Stomach (tissue), 9 donors: Measurements from ENCODE around the gene EXOC3. TPM values are rescaled to one million over a fixed set of nuclear protein-coding genes. Genes with fewer than 3 reads are reported as not detected.

Source experiments
- DNase-seq, 2 donors: peaks; one replicate each; pipeline versions ENCODE4 v3.0.0 to v3.0.0-alpha.2; 2013 to 2019
- H3K27ac ChIP-seq, 5 donors: fragments of 200-600 bp in 4 of 5; sonication (generic) in 4 of 5; one replicate each; pipeline ENCODE4 v1.5.1; 2013 to 2019; ENCODE audit warnings: mild to moderate bottlenecking in 1 of 5, moderate library complexity in 1 of 5
- H3K27me3 ChIP-seq, 3 donors: fragments of 200-600 bp; sonication (generic); one replicate each; pipeline ENCODE4 v1.5.1; 2017 to 2019; ENCODE audit warnings: mixed run types in 1 of 3
- H3K36me3 ChIP-seq, 4 donors: fragments of 200-600 bp; sonication (generic); 1 replicate in 3 of 4; 2 replicates in 1 of 4; pipeline ENCODE4 v1.5.1; 2016 to 2019
- H3K4me1 ChIP-seq, 4 donors: fragments of 200-600 bp; sonication (generic); one replicate each; pipeline ENCODE4 v1.5.1; 2016 to 2019
- H3K4me3 ChIP-seq, 4 donors: fragments of 200-600 bp; sonication (generic) in 3 of 4; one replicate each; pipeline ENCODE4 v1.5.1; 2016 to 2019; ENCODE audit warnings: mild to moderate bottlenecking in 1 of 4
- H3K9me3 ChIP-seq, 4 donors: fragments of 200-600 bp; sonication (generic); one replicate each; pipeline ENCODE4 v1.5.1; 2016 to 2019
- EP300 ChIP-seq: sonication (generic); formaldehyde crosslinking; IDR thresholded peaks from one replicate; pipeline ENCODE4 v1.6.1; 2017; ENCODE audit warnings: antibody characterized with exemption
- POLR2A ChIP-seq, 4 donors: fragments of 450-650 bp; IDR thresholded peaks; one replicate each; pipeline ENCODE4 v1.6.1; 2016; ENCODE audit warnings: antibody characterized with exemption in 4 of 4, control low read depth in 2 of 4, mild to moderate bottlenecking in 1 of 4, moderate library complexity in 1 of 4
- POLR2AphosphoS5 ChIP-seq, 3 donors: sonication (generic); formaldehyde crosslinking; IDR thresholded peaks; one replicate each; pipeline ENCODE4 v1.6.1; 2016; ENCODE audit warnings: antibody characterized with exemption in 3 of 3
- WGBS, 5 donors: extraction: QIAGEN DNeasy Blood & Tissue Kit in 3 of 5; methylation state at CpG; one replicate each; pipeline versions ENCODE4 v1.1.5 to v1.1.7; 2013 to 2018; 5-methylcytosine and 5-hydroxymethylcytosine counted together
- intact Hi-C: fragments of 100-400 bp; cut with DNase I; formaldehyde crosslinking; loops from one replicate; pipeline ENCODE4 v1.15.1; 2023; ENCODE audit warnings: low total_unique reads
- polyA plus RNA-seq, 3 donors: library from polyadenylated mRNA; stranded (reverse); fragments of 200-250 nt; gene quantifications; one replicate each; pipeline ENCODE4 v1.2.3, GENCODE V29; 2013
- total RNA-seq, 5 donors: library from RNA; depleted of rRNA; stranded (reverse); fragments of >200 nt; gene quantifications; one replicate each; pipeline versions ENCODE4 v1.1.0 to v1.2.3, GENCODE V29; 2014 to 2016
- TF ChIP-seq, protein P1 (sequence below), 7 experiments: fragments of 450-650 bp in 4 of 7; fragments of 200-600 bp in 3 of 7; sonication (generic) in 3 of 7; IDR thresholded peaks; one replicate each; pipeline ENCODE4 v1.5.1; 2016 to 2019; ENCODE audit warnings: antibody characterized with exemption in 7 of 7, control low read depth in 2 of 7, mild to moderate bottlenecking in 1 of 7
- donor health status: healthy with polysubstance abuse.
- donor health status: Bipolar disorder and iron deficiency.
- donor health status: healthy.

Gene EXOC3
- total and polyA plus RNA-seq, 8 donors, result 29.9 to 133 (median 59.3) TPM

DNA sequence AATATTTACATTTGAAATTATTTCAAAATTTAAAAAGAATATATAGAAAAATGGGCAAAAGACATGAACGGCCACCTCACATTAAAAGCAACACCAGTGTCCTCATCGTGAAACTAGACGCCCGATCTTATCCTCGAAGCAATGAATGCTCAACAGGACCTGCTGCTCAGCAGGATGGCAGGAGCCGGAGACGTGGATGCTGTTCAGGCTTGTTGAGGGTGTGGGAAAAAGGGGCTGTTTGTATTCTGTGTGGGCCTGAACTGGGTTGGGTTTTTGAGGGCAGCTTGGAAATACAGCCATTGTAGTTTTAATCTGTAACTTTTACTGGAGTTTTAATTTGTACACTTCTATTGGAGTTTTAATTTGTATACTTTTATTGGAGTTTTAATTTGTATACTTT, 20.3 kb downstream of the EXOC3 start:
- Histone ChIP-seq H3K4me3 (no peak overlapping the region), H3K9me3 (no peaks in the 10 kb centered on the region), H3K4me1 (no peaks in the 10 kb centered on the region), H3K36me3 (peaks cover 50 to 92% (median 86%) of the 10 kb centered on the region in 4 donors), H3K27ac (no peak overlapping the region), H3K27me3 (no peaks in the 10 kb centered on the region)
- whole genome bisulfite sequencing, 5 donors, result 75 to 87% (median 80%) methylated on average over 7 of the region's 7 CpGs
- TF ChIP-seq POLR2A (IDR thresholded peaks at IDR 0.05) (no peak), POLR2AphosphoS5 (IDR thresholded peaks at IDR 0.05) (no peak), EP300 (no peak)
- TF ChIP-seq, protein P1, sequence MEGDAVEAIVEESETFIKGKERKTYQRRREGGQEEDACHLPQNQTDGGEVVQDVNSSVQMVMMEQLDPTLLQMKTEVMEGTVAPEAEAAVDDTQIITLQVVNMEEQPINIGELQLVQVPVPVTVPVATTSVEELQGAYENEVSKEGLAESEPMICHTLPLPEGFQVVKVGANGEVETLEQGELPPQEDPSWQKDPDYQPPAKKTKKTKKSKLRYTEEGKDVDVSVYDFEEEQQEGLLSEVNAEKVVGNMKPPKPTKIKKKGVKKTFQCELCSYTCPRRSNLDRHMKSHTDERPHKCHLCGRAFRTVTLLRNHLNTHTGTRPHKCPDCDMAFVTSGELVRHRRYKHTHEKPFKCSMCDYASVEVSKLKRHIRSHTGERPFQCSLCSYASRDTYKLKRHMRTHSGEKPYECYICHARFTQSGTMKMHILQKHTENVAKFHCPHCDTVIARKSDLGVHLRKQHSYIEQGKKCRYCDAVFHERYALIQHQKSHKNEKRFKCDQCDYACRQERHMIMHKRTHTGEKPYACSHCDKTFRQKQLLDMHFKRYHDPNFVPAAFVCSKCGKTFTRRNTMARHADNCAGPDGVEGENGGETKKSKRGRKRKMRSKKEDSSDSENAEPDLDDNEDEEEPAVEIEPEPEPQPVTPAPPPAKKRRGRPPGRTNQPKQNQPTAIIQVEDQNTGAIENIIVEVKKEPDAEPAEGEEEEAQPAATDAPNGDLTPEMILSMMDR (IDR thresholded peaks at IDR 0.05), result no peak
- no peak for DNase-seq
- intact Hi-C loops, result no loop called here

DNA sequence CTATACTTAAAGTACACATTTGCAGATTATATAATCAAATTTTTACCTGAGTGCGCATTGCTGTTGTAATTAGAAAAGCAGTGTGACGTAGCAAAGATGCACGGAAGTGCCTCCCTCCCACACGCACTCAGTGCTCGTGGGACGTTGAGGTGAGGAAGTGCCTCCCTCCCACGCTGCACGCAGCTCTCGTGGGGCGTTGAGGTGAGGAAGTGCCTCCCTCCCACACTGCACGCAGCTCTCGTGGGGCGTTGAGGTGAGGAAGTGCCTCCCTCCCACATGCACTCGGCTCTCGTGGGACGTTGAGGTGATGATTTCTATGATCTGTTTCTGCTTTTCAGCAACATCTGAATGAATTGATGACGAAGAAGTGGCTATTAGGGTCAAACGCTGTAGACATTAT, 21.0 kb downstream of the EXOC3 start:
- peaks cover 50 to 86% (median 84%) of the 10 kb centered on the region in 4 donors for H3K36me3 ChIP-seq
- 74 to 85% (median 78%) methylated on average over 18 of the region's 18 CpGs for WGBS, 5 donors

DNA sequence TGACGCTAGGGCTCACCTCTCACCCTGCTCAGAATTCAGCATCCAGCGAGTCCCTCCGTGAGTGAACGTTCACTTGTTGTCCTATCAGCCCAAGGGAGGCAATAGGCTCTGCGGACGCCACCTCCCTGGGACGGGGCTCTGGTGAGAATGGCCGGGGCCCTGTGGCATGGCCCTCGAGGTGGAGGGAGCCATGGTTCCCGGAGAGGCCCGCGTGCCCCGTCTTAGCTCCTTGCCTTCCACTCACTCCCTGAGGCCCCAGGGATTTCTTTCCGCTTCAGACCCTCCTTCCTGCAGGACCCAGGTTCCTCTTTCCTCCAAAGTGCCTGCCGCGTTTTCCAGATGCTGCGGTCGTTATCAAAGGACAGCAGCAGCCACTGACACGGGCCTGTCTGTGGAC, 21.5 kb downstream of the EXOC3 start:
- Histone ChIP-seq H3K36me3 (peaks cover 48 to 86% (median 84%) of the 10 kb centered on the region in 4 donors), H3K4me1 (no peaks in the 10 kb centered on the region), H3K27ac (no peak overlapping the region), H3K9me3 (no peaks in the 10 kb centered on the region), H3K27me3 (no peaks in the 10 kb centered on the region), H3K4me3 (no peak overlapping the region)
- intact Hi-C loops, result no loop called here
- WGBS, 5 donors, result 92 to 95% (median 93%) methylated on average over 10 to 19 of the region's 19 CpGs
- DNase-seq, result no peak
- TF ChIP-seq, protein P1 (IDR thresholded peaks at IDR 0.05), result no peak
- TF ChIP-seq POLR2A (IDR thresholded peaks at IDR 0.05) (no peak), EP300 (no peak), POLR2AphosphoS5 (IDR thresholded peaks at IDR 0.05) (no peak)

More for the DNA sequence above, 21.0 kb downstream of the EXOC3 start:
- H3K4me3 ChIP-seq, result no peak overlapping the region
- intact Hi-C loops, result no loop called here
- TF ChIP-seq EP300, result no peak
- TF ChIP-seq POLR2AphosphoS5 (IDR thresholded peaks at IDR 0.05), result no peak
- TF ChIP-seq, protein P1 (IDR thresholded peaks at IDR 0.05), result no peak
- TF ChIP-seq POLR2A (IDR thresholded peaks at IDR 0.05), result no peak
- no peaks in the 10 kb centered on the region for H3K4me1 ChIP-seq
- no peaks in the 10 kb centered on the region for H3K9me3 ChIP-seq
- H3K27me3 ChIP-seq, result no peaks in the 10 kb centered on the region
- DNase-seq, result no peak
- no peak overlapping the region for H3K27ac ChIP-seq

DNA sequence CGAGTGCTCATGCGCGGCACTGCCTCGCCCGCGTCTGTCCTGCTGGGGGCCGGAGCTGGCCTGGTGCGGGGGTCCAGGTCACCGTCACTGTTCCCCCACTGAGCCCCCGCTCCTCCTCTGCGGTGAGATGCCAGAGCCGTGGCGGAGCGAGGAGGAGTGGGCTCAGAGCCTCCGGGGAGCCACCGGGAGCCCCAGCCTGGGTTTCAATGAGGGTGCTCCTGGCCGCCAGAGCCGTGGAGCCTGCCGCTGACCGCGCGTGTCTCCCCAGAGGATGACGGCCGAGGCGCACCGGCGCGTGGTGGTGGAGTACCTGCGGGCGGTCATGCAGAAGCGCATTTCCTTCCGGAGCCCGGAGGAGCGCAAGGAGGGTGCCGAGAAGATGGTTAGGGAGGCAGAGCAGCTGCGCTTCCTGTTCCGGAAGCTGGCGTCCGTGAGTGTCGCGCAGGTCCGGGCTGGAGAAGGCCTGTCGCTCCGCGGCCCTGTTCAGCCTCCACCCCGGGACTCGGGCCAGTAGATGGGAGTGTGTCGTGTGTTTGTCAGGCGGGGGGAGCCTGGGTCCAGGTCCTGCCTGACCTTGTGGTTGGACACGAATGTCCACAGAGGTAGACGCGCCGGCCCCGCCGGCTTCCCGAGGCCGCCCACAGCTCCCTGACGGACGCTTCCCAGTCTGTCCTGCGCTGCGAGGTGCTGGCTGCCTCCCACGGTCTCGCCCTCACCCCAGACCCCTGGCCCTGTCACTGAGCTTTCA, 22.0 kb downstream of the EXOC3 start:
- TF ChIP-seq POLR2A (IDR thresholded peaks at IDR 0.05) (no peak), POLR2AphosphoS5 (IDR thresholded peaks at IDR 0.05) (no peak), EP300 (no peak)
- TF ChIP-seq, protein P1 (IDR thresholded peaks at IDR 0.05), result no peak

More for the DNA sequence above, 22.0 kb downstream of the EXOC3 start:
- no peaks in the 10 kb centered on the region for H3K4me1 ChIP-seq
- no peak overlapping the region for H3K4me3 ChIP-seq
- no peak overlapping the region for H3K27ac ChIP-seq
- H3K9me3 ChIP-seq, result no peaks in the 10 kb centered on the region
- H3K36me3 ChIP-seq, result peaks cover 42 to 86% (median 80%) of the 10 kb centered on the region in 4 donors
- H3K27me3 ChIP-seq, result no peaks in the 10 kb centered on the region
- DNase-seq, result no peak
- WGBS, 5 donors, result 93 to 97% (median 95%) methylated on average over 62 to 63 of the region's 63 CpGs
- intact Hi-C loops, result no loop called here
